Astrocyte (in vitro differentiated cells and primary cell): Measurements from ENCODE around the gene ZNF526. TPM values are rescaled to one million over a fixed set of nuclear protein-coding genes. Genes with fewer than 3 reads are reported as not detected.

Experiments used
- DNase-seq: peaks from one replicate; pipeline ENCODE4 v3.0.0-alpha.2; 2010; ENCODE audit warnings: low read depth
- FAIRE-seq: peaks from 2 replicates; lab custom pipeline; 2011; peaks lifted over from hg19 to GRCh38; lab: Jason Lieb, UNC
- H2AFZ ChIP-seq: 2 replicates; pipeline ENCODE4 v1.6.0; 2012; ENCODE audit warnings: low read depth, low read length, inconsistent platforms
- H3K27ac ChIP-seq: 2 replicates; pipeline ENCODE4 v1.5.1; 2011; ENCODE audit warnings: low read depth, low read length, inconsistent platforms
- H3K27me3 ChIP-seq: 2 replicates; pipeline ENCODE4 v1.6.0; 2011; ENCODE audit warnings: low read length, inconsistent platforms; ENCODE audit not compliant: insufficient read depth
- H3K36me3 ChIP-seq: 2 replicates; pipeline ENCODE4 v1.5.1; 2011; ENCODE audit warnings: low read length, inconsistent platforms; ENCODE audit not compliant: insufficient read depth
- H3K4me1 ChIP-seq: 2 replicates; pipeline ENCODE4 v1.5.1; 2011; ENCODE audit warnings: low read length, inconsistent platforms; ENCODE audit not compliant: insufficient read depth
- H3K4me2 ChIP-seq: 2 replicates; pipeline ENCODE4 v1.6.0; 2012; ENCODE audit warnings: low read length, inconsistent platforms
- H3K4me3 ChIP-seq: 2 replicates; pipeline ENCODE4 v1.5.1; 2011; ENCODE audit warnings: low read depth, mild to moderate bottlenecking, low read length, inconsistent platforms; ENCODE audit not compliant: insufficient read depth
- H3K79me2 ChIP-seq: 2 replicates; pipeline ENCODE4 v1.6.0; 2012; ENCODE audit warnings: mild to moderate bottlenecking, low read length, inconsistent platforms; ENCODE audit not compliant: insufficient read depth
- H3K9ac ChIP-seq: 2 replicates; pipeline ENCODE4 v1.6.0; 2012; ENCODE audit warnings: mild to moderate bottlenecking, low read length, inconsistent platforms
- H3K9me3 ChIP-seq: 2 replicates; pipeline ENCODE4 v1.5.1; 2012; ENCODE audit warnings: low read depth, mild to moderate bottlenecking, low read length, inconsistent platforms; ENCODE audit not compliant: insufficient read depth
- H4K20me1 ChIP-seq: 2 replicates; pipeline ENCODE4 v1.6.0; 2012; ENCODE audit warnings: low read length, inconsistent platforms; ENCODE audit not compliant: insufficient read depth
- H3K27ac Mint-ChIP-seq: one replicate; pipeline ENCODE4 v1.8.0; 2021; ENCODE audit warnings: mild to moderate bottlenecking, mixed read lengths; ENCODE audit not compliant: unreplicated experiment
- H3K27me3 Mint-ChIP-seq: one replicate; pipeline ENCODE4 v1.8.0; 2021; ENCODE audit warnings: low read depth, mixed read lengths; ENCODE audit not compliant: unreplicated experiment
- H3K36me3 Mint-ChIP-seq: one replicate; pipeline ENCODE4 v1.8.0; 2021; ENCODE audit warnings: low read depth, mixed read lengths; ENCODE audit not compliant: unreplicated experiment
- H3K4me1 Mint-ChIP-seq: one replicate; pipeline ENCODE4 v1.8.0; 2021; ENCODE audit warnings: low read depth, mixed read lengths; ENCODE audit not compliant: unreplicated experiment
- H3K4me3 Mint-ChIP-seq: one replicate; pipeline ENCODE4 v1.8.0; 2021; ENCODE audit warnings: mild to moderate bottlenecking, moderate library complexity, mixed read lengths; ENCODE audit not compliant: unreplicated experiment
- H3K9me3 Mint-ChIP-seq: one replicate; pipeline ENCODE4 v1.8.0; 2021; ENCODE audit warnings: mild to moderate bottlenecking, mixed read lengths; ENCODE audit not compliant: unreplicated experiment
- EZH2 ChIP-seq: IDR thresholded peaks from 2 replicates; pipeline ENCODE4 v1.6.1; 2012; ENCODE audit warnings: mild to moderate bottlenecking, low read length, inconsistent platforms; ENCODE audit not compliant: insufficient read depth
- total RNA-seq: library from RNA; stranded (reverse); gene quantifications from 2 replicates; pipeline ENCODE4 v1.2.1, GENCODE V29; 2021
- TF ChIP-seq, protein P1 (sequence below): IDR thresholded peaks from 2 replicates; pipeline ENCODE4 v1.5.1; 2011; ENCODE audit warnings: low read depth, mild to moderate bottlenecking, inconsistent platforms, low read length, moderate library complexity; ENCODE audit not compliant: insufficient read depth

The ZNF526 gene
- total RNA-seq, 1 donor from 2014 or later = 20.2 TPM

DNA sequence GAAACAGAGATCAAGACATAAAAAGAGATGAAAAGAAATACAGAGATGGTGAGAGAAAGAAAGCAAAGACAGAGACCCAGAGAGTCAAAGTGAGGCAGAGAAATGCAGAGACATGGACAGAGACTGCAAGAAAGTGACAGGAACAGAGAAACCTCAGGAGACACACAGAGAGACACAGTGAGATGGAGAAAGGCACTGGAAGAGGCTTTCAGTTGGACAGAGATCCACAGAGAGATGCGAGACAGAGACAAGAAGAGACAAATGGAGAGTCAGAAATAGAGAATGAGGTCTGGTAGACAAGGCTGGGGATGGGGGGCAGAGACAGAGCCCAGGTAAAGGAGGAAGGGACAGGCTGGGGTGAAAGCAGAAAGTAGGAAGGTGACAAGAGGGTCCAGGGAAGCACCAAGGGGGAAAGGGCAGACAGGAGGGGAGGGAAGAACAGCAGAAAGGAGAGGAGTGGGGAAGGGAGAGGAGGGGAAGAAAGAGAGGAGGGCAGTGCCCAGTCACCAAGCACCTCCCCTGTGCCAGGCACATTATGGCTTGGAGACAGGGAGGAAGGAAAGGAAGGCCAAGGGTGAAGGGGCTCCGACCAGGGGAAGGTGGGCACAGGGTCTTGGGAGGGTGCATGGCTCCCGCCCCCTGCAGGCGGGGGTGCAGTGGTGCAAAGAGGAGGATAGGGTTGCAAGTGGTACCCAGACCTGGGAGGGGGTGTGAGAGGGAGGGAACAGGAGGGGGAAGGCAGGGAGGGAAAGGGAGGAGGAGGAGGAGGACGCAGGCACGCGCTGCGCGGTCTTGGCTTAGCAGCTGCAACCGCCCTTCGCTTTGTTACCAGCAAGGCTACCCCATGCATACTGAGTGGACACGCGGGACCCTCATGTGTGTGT, 41.1 kb upstream of the ZNF526 start:
- DNase-seq (no peak), FAIRE-seq (no peak)
- Histone ChIP-seq H3K27ac (no peak overlapping the region), H3K27me3 (peaks cover 60% of the 10 kb centered on the region), H3K36me3 (no peaks in the 10 kb centered on the region), H3K9me3 (no peaks in the 10 kb centered on the region), H2AFZ (no peak overlapping the region), H3K4me1 (no peaks in the 10 kb centered on the region), H4K20me1 (peaks cover 20% of the 10 kb centered on the region), H3K4me2 (no peak overlapping the region), H3K79me2 (no peaks in the 10 kb centered on the region), H3K4me3 (no peak overlapping the region), H3K9ac (no peak overlapping the region)
- no peaks in the 10 kb centered on the region for H3K36me3 Mint-ChIP-seq
- H3K9me3 Mint-ChIP-seq = no peaks in the 10 kb centered on the region
- no peak overlapping the region for H3K27ac Mint-ChIP-seq
- peak; percentile 49 for TF ChIP-seq EZH2
- TF ChIP-seq, protein P1, sequence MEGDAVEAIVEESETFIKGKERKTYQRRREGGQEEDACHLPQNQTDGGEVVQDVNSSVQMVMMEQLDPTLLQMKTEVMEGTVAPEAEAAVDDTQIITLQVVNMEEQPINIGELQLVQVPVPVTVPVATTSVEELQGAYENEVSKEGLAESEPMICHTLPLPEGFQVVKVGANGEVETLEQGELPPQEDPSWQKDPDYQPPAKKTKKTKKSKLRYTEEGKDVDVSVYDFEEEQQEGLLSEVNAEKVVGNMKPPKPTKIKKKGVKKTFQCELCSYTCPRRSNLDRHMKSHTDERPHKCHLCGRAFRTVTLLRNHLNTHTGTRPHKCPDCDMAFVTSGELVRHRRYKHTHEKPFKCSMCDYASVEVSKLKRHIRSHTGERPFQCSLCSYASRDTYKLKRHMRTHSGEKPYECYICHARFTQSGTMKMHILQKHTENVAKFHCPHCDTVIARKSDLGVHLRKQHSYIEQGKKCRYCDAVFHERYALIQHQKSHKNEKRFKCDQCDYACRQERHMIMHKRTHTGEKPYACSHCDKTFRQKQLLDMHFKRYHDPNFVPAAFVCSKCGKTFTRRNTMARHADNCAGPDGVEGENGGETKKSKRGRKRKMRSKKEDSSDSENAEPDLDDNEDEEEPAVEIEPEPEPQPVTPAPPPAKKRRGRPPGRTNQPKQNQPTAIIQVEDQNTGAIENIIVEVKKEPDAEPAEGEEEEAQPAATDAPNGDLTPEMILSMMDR = no peak
- peaks cover 7% of the 10 kb centered on the region for H3K4me1 Mint-ChIP-seq
- H3K27me3 Mint-ChIP-seq = peaks cover 50% of the 10 kb centered on the region
- no peak overlapping the region for H3K4me3 Mint-ChIP-seq

DNA sequence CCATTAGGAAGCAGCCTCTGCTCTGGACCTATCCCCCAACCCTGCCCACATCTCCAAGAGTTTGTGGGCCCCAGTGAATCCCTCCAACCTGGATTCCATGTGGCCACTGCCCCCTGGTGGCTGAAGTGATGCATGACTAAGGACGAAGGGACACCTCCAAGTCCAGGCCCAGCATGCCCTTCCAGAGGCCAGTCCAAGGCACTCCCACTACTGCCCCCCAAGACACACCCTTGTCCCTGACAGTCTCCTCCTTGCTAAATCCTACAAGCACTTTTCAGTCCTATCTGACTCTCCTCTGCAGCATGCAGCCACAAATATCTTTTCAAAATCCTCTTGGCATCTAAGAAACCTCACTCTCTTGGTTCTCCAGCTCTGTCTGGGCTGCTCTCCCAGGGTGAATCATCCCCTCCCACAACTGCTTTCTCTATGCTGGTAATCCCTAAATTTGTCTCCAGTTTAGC, 35.7 kb upstream of the ZNF526 start:
- H3K79me2 ChIP-seq = no peaks in the 10 kb centered on the region
- H3K9ac ChIP-seq = no peak overlapping the region
- Mint-ChIP-seq H3K27me3 (peaks cover 36% of the 10 kb centered on the region), H3K9me3 (no peaks in the 10 kb centered on the region), H3K4me3 (peak overlapping the region; percentile 45), H3K36me3 (peaks cover 2% of the 10 kb centered on the region), H3K4me1 (peaks cover 15% of the 10 kb centered on the region), H3K27ac (peak overlapping the region; percentile 14)
- H3K9me3 ChIP-seq = no peaks in the 10 kb centered on the region
- TF ChIP-seq, protein P1 = peak; percentile 72
- TF ChIP-seq EZH2 = no peak
- FAIRE-seq (peak; percentile 77), DNase-seq (peak; percentile 80)
- no peak overlapping the region for H3K4me3 ChIP-seq
- peak overlapping the region; percentile 12 for H3K4me2 ChIP-seq
- peaks cover 7% of the 10 kb centered on the region for H3K4me1 ChIP-seq
- H4K20me1 ChIP-seq = no peaks in the 10 kb centered on the region
- H3K27ac ChIP-seq = no peak overlapping the region
- H3K27me3 ChIP-seq = peaks cover 21% of the 10 kb centered on the region
- peak overlapping the region; percentile 24 for H2AFZ ChIP-seq
- no peaks in the 10 kb centered on the region for H3K36me3 ChIP-seq

DNA sequence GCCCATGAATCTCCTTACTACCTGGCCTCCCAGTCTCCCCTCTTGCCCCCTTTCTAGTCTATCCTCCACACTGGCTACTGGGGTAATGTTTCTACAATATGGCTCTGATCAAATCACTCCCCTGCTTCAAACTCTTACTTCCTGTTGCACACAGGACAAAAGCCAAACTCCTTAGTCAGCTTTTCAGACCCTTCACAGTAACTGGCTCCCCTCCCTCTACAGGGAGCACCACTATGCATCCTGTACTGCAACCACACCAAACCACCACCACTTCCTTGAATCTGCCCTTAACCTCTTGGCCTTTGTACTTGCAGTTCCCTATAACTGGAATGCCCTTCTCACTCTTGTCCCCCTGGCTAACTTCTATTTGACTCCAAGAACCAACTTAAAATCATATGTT, 34.8 kb upstream of the ZNF526 start:
- Histone ChIP-seq H4K20me1 (no peaks in the 10 kb centered on the region), H3K9ac (no peak overlapping the region), H3K4me1 (peaks cover 7% of the 10 kb centered on the region), H3K36me3 (no peaks in the 10 kb centered on the region), H3K27me3 (peaks cover 13% of the 10 kb centered on the region), H3K9me3 (no peaks in the 10 kb centered on the region), H3K4me3 (no peak overlapping the region), H2AFZ (no peak overlapping the region), H3K79me2 (no peaks in the 10 kb centered on the region), H3K4me2 (no peak overlapping the region), H3K27ac (no peak overlapping the region)
- no peaks in the 10 kb centered on the region for H3K9me3 Mint-ChIP-seq
- H3K36me3 Mint-ChIP-seq = peaks cover 2% of the 10 kb centered on the region
- H3K4me1 Mint-ChIP-seq = peaks cover 15% of the 10 kb centered on the region
- peaks cover 31% of the 10 kb centered on the region for H3K27me3 Mint-ChIP-seq
- no peak overlapping the region for H3K4me3 Mint-ChIP-seq
- peak; percentile 22 for DNase-seq
- H3K27ac Mint-ChIP-seq = peak overlapping the region; percentile 14
- FAIRE-seq = no peak
- TF ChIP-seq EZH2 = no peak
- TF ChIP-seq, protein P1 = no peak
